Fibroblast of skin of left biceps (primary cell): Measurements from ENCODE around the gene TOR1AIP2.
"Not testable (repeated sequence)": the region's sequence is repeated elsewhere in the genome, so short reads cannot be mapped to it uniquely, and the experiment has no call there.

Experiments used
- DNase-seq, 2 experiments: peaks; one replicate each; pipeline ENCODE4 v3.0.0-alpha.2; 2013; ENCODE audit warnings: low read depth in 2 of 2

TOR1AIP2 gene

DNA sequence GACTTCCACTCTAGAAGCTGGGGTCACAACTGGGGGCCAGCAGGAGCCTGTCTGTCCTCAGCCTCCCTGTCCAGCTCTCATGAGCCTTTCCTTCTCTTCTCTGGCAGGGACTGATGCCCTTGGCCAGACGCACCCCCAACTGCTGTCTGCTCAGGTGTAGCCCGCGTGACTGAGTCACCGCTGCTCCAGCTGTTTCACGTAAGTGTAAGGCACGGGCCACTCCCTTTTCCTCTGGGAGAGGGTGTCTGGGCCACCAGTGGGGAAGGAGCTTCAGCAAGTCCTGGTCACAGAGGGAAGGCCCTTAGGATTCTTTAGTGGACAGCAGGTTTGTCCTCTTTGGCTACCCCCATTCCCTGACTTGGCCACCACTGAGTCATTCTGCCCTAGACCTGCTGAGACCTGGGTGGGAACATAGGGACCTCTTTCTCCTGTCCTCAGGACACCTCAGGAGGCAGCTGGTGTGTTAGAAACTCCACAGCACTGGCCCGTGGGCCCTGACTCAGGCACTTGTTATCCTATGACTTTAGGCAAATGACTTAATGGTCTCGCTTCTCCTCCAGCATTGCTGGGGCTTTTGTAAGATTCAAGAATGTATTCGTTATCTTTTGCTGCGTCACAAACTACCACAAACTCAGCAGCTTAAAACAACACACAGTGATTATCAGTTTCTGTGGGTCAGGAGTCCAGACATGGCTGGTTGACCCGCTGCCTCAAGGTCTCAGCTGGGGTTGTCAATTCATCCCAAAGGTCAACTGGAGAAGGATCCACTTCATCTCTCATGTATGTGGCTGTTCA is 69.7 kb downstream of the TOR1AIP2 start:
- no peak for DNase-seq

DNA sequence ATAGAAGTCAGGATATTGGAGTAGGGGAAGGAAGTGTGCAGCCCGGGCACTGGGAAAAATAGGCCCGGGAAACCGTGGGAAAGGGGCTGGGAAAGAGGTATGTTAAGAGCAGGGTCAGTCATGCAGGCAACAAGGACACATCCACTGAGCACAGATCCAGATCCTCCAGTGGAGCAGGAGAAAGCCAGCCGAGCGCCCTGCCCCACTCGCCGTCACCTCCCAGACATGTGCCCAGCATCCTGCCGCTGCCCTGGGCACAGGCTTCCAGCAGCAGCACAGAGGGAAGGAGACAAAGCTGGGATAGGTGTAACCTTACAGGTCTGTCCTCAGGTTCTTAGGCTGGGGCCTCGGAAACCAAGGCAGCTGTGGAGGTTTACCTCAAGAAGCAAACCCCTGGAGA is 70.3 kb downstream of the TOR1AIP2 start:
- DNase-seq = no peak

DNA sequence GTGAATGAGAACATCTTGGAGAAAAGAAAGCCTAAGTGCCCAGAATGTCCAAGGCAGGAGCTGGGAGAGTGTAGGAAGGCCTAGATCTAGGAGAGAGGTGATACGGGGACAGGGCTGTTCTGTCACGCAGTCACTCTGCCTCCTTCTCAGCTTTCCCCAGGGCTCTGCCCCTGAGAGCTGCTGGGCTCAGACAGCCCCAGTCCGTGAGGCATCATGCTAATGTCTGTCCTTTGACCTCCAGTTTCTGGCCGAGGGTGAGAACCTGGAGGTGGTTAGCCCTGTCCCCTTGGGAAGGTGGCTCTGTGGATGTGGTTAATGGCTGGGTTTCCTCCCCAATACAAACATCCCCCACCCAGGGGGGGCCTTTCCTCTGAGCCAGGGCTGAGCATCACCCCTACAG is 71.3 kb downstream of the TOR1AIP2 start:
- no peak for DNase-seq

DNA sequence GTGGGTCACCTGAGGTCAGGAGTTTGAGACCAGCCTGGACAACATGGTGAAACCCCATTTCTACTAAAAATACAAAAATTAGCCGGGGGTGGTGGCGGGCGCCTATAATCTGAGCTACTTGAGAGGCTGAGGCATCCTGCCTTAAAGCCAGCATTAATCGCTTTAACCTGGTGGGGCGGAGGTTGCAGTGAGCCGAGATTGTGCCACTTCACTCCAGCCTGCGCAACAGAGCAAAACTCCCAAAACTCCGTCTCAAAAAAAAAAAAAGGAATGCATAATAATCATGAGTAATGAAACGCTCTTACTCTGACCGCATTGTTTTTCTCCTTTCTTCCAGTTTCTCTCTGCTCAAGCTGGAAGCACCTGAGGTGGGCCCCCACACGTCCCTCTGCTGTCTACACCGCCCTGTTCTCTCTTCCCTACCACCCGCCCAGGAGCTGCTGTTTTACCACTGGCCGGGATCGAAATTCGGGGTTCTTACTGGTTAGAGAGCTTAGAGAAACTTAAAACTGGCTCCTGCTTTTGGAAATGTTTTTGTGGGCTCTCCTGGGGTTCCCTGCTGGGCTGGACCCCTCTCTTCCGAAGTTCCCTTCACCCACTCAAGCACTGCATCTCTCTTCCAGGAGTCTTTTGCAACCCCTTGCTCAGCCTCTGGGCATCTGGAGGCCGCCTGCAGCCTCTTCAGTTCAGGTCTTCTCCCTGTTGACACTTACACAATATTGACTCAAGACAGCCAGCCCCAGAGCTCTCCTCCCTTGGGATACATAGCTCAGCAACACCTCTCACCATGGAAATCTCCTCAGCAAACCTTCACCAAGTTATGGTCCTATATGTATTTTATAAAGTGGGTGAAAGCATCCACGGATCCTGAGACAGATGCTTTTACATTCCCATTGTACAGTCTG is 72.1 kb downstream of the TOR1AIP2 start:
- DNase-seq = no peak

DNA sequence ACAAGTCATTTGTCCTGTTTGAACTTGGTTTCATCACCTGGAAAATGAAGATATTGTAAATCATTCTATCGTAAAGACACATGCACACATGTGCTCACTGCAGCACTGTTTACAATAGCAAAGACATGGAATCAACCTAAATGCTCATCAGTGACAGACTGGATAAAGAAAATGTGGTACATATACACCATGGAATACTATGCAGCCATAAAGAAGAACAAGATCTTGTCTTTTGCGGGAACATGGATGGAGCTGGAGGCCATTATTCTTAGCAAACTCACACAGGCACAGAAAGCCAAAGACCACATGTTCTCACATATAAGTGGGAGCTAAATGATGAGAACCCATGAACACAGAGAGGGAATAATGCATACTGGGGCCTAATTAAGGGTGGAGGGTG is 73.2 kb downstream of the TOR1AIP2 start:
- not testable (repeated sequence) for DNase-seq

DNA sequence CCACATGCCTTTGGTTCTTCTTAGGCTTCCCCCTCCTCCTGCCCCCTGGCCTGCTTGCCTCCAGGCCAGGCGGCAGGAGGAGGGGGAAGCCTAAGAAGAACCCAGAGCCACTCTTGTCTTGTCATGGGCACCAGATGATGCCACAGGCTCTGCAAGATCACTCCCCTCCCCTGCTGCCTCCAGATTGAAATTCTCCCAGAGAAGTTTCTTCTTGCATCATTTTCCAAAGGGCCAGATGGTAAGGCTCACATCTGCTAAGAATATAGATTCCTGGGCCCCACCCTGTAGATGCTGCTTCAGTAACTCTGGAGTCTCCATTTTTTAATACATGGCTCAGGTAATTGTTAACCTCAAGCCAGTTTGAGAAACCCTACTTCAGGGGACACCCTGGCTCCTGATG is 73.7 kb downstream of the TOR1AIP2 start:
- DNase-seq = no peak

DNA sequence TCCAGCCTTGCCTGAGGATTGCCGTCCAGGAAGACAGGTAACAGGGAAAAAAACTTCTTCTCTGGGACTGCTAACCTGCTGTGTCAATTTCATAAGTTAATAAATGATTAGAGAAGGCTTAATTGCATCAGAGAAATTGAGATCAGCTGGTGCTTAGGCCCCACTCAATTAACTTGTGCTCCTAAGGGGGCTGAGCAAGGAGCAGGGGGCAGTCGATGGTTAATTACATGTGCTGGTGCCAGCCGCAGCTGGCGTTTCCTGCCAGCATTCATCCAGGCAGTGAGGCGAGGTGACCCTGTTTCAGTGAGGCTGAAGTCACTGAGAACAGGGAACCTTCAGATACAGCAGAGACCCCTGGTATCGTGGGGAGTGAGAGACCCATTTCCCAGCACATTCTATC is 74.5 kb downstream of the TOR1AIP2 start:
- DNase-seq = no peak

DNA sequence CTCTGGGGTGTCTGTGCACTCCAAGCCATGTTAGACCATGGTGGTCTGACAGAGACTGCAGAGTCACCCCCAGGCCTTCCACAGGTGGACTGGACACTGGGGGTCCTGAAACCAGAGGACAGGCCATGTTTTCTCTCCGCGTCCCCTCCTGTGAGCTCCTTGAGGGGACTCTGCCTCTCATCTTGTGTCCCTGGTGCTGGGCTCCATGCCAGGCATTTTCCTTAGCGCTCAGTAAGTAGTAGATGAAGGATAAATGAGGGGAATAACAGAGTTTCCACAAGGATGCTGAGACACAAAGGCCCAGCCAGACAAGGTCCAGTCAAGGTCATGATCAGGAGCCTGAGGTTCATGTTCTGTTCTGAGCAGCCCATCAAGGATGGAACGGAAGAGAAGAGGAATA is 77.1 kb downstream of the TOR1AIP2 start:
- no peak for DNase-seq

DNA sequence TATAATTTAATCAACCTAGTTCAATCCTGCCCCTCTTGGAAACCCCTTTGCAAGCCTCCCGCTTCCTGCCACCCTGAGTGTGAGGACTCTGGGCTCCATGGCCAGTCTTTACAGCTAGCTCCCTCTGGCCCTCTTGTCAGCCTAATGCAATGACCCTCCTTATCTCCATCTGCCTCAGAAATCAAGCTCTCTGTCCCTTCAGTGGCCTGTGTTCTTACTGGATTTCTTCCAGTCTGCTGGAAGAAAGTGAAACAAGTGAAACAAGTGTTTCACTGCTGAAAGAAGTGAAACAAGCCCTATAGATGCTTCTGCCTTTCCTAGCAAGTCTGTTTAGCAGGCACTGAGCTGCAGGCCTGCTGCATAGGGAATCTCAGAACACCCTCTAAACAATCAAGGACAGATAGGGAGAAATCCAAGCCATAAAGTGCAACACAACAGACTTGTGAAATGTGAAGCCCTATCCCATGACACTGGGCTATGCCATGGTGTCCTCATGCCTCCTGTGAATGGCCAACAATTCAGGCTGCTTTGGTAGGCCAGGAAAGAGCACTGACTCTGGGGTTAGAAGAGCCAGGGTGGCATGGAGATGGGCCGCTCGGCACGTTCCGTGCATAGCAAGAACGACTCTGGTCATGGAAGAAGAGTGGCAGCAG is 78.6 kb downstream of the TOR1AIP2 start:
- DNase-seq = no peak

DNA sequence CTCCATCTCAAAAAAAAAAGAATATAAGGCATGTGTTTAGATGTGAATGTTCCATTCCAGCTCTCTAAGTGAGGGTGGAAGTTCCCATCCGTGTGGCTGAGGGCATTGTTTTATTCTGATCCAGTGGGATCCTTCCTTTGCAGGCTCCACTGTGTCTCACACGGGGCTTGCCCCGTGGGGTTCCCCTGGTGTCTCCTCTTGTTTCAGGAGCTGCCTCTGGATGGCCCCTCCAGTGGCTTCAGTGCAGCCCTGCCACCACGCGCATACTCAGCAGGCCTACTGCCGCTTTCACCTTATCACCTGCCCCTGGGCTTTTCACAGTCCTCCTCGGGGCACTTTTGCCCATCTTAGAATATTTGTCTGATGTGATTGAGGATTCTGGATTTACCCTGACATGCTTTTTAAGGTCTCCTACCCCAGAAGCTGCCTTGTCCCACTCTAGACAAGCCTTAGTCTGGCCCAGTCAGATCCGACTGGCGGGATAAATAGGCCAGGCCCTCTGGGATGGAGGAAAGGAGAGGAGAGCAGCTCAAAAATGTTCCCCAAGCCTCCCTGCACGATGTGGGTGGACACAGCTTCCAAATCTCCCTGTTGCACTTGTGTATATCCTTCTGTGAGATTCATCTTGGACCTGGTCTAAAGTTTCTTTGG is 79.3 kb downstream of the TOR1AIP2 start:
- DNase-seq = no peak

DNA sequence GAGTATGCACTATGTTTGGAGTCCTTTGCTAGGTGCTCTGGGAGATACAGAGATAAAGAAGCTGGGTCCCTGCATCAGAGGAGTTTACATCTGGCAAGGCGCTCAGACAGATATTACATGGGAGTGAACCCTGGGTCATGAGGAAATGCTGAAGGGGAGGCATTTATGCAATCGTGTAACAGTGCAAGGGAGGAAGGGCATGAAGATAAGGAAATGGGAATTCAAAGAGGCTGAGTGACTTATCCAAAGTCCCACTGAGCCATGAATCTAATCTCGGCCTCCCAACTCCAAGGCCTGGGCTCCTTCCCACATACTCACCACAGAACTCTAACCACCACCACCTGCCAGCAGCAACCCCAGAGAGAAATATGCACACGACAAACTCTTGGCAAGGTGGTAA is 82.9 kb downstream of the TOR1AIP2 start:
- DNase-seq = no peak

DNA sequence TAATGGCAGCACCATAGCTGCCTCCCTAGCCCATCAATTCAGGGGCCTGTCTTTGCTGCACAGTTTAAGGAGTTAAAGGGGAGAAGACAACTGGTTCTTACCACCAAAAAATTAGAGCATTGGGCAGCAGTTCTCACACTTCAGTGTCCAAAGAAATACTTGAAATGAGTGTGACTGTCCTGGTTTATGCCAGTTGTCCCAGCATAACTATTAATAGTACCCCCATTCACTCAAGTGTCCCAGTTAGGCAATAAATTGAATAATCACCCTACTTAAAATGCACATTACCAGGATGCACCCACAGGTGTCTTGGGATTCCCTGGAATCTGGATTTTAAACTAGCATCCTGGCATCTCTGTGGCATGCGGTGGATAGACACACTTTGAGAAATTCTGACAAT is 83.5 kb downstream of the TOR1AIP2 start:
- DNase-seq = no peak

DNA sequence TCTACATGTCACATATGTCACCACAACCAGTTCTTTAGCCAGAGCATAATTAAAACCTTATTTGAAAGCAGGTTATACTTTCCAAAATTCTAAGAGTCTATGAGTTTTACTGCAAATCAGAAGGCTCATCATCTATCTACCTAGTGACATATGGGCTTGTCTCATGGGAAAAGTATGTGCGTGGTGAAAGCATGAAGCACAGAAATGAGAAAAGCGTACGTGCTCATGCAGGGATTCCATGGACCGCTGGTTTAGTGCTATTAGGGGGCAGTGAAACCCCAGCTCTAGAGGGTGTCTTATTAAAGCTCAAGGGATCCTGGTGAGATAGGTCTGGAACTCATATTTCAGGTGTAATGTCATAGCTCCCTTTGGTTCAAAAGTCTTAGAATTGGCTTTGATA is 84.3 kb downstream of the TOR1AIP2 start:
- DNase-seq = no peak
